ENCODE measurements around the gene SETD1A. TPM values are rescaled to one million over a fixed set of nuclear protein-coding genes. Genes with fewer than 3 reads are reported as not detected.

SETD1A gene
- total and polyA plus RNA-seq, 9 of the 15 experiments (the other 6 are each of a cell fraction or from before 2014, with no cell fraction given): 0.08 to 36.0 (median 4.2) TPM

DNA sequence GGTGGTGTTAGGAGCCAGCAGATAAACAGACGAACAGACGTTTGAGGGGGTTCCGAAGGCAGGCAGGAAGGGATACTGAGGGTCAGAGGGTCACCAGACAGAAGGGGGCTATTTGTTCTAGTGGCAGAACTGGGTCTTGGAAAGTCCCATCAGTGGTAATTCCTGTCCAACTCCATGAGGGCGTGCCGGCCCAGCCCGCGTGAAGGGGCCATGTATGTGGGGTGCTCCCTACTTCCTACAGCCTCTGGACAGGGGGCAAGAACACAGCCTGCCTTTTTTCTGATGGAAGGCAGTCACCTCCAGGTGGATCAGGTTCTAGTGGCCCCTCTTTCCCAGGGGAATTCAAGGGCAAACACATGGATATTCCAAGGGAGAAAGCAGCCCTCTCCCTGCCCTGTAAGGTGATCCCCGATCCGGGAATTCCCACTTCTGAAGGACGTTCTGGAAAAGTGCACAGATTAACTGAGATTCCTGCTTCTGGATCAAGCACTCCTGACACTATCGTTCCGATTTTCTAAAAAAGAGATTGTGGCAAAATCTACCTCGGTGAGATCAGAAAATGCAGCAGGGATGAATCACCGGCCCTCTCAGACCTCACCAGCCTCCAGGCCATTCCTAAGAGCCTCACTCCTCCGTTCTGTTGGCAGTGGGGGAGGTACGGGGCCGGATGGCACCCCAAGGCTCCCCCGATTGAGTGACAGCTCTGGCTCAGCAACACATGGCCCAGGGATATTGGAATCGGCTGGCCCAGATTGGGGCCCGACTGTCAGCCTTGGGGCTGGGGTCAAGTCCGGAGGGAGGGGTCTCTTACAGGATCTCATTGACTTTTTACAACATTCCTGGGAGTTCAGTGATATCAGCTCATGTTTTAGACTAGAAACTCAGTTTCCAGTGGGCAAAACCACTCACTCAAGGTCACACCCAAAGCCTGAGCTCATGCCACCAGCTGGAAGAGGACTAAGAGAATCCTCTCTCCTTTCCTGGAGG, 40.5 kb downstream of the SETD1A start (continued):
- TF ChIP-seq, protein P1, sequence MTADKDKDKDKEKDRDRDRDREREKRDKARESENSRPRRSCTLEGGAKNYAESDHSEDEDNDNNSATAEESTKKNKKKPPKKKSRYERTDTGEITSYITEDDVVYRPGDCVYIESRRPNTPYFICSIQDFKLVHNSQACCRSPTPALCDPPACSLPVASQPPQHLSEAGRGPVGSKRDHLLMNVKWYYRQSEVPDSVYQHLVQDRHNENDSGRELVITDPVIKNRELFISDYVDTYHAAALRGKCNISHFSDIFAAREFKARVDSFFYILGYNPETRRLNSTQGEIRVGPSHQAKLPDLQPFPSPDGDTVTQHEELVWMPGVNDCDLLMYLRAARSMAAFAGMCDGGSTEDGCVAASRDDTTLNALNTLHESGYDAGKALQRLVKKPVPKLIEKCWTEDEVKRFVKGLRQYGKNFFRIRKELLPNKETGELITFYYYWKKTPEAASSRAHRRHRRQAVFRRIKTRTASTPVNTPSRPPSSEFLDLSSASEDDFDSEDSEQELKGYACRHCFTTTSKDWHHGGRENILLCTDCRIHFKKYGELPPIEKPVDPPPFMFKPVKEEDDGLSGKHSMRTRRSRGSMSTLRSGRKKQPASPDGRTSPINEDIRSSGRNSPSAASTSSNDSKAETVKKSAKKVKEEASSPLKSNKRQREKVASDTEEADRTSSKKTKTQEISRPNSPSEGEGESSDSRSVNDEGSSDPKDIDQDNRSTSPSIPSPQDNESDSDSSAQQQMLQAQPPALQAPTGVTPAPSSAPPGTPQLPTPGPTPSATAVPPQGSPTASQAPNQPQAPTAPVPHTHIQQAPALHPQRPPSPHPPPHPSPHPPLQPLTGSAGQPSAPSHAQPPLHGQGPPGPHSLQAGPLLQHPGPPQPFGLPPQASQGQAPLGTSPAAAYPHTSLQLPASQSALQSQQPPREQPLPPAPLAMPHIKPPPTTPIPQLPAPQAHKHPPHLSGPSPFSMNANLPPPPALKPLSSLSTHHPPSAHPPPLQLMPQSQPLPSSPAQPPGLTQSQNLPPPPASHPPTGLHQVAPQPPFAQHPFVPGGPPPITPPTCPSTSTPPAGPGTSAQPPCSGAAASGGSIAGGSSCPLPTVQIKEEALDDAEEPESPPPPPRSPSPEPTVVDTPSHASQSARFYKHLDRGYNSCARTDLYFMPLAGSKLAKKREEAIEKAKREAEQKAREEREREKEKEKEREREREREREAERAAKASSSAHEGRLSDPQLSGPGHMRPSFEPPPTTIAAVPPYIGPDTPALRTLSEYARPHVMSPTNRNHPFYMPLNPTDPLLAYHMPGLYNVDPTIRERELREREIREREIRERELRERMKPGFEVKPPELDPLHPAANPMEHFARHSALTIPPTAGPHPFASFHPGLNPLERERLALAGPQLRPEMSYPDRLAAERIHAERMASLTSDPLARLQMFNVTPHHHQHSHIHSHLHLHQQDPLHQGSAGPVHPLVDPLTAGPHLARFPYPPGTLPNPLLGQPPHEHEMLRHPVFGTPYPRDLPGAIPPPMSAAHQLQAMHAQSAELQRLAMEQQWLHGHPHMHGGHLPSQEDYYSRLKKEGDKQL (CRISPR knock-in tag; IDR thresholded peaks at IDR 0.05; ENCODE audit: borderline replicate concordance): no peak
- TF ChIP-seq BCL6 (CRISPR knock-in tag; IDR thresholded peaks at IDR 0.05): no peak
- TF ChIP-seq, protein P2, sequence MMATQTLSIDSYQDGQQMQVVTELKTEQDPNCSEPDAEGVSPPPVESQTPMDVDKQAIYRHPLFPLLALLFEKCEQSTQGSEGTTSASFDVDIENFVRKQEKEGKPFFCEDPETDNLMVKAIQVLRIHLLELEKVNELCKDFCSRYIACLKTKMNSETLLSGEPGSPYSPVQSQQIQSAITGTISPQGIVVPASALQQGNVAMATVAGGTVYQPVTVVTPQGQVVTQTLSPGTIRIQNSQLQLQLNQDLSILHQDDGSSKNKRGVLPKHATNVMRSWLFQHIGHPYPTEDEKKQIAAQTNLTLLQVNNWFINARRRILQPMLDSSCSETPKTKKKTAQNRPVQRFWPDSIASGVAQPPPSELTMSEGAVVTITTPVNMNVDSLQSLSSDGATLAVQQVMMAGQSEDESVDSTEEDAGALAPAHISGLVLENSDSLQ (IDR thresholded peaks at IDR 0.05): peak; percentile 73
- TF ChIP-seq, protein P3, sequence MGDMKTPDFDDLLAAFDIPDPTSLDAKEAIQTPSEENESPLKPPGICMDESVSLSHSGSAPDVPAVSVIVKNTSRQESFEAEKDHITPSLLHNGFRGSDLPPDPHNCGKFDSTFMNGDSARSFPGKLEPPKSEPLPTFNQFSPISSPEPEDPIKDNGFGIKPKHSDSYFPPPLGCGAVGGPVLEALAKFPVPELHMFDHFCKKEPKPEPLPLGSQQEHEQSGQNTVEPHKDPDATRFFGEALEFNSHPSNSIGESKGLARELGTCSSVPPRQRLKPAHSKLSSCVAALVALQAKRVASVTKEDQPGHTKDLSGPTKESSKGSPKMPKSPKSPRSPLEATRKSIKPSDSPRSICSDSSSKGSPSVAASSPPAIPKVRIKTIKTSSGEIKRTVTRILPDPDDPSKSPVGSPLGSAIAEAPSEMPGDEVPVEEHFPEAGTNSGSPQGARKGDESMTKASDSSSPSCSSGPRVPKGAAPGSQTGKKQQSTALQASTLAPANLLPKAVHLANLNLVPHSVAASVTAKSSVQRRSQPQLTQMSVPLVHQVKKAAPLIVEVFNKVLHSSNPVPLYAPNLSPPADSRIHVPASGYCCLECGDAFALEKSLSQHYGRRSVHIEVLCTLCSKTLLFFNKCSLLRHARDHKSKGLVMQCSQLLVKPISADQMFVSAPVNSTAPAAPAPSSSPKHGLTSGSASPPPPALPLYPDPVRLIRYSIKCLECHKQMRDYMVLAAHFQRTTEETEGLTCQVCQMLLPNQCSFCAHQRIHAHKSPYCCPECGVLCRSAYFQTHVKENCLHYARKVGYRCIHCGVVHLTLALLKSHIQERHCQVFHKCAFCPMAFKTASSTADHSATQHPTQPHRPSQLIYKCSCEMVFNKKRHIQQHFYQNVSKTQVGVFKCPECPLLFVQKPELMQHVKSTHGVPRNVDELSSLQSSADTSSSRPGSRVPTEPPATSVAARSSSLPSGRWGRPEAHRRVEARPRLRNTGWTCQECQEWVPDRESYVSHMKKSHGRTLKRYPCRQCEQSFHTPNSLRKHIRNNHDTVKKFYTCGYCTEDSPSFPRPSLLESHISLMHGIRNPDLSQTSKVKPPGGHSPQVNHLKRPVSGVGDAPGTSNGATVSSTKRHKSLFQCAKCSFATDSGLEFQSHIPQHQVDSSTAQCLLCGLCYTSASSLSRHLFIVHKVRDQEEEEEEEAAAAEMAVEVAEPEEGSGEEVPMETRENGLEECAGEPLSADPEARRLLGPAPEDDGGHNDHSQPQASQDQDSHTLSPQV (IDR thresholded peaks at IDR 0.05): no peak
